HG02938 (cell line): ENCODE results near the gene LCN6.

Source experiments
- ATAC-seq: cut with Tn5 transposase; IDR thresholded peaks from one replicate; pipeline ENCODE4 v1.9.1; 2021; ENCODE audit warnings: mild to moderate bottlenecking, moderate library complexity; ENCODE audit not compliant: unreplicated experiment

Gene LCN6

DNA sequence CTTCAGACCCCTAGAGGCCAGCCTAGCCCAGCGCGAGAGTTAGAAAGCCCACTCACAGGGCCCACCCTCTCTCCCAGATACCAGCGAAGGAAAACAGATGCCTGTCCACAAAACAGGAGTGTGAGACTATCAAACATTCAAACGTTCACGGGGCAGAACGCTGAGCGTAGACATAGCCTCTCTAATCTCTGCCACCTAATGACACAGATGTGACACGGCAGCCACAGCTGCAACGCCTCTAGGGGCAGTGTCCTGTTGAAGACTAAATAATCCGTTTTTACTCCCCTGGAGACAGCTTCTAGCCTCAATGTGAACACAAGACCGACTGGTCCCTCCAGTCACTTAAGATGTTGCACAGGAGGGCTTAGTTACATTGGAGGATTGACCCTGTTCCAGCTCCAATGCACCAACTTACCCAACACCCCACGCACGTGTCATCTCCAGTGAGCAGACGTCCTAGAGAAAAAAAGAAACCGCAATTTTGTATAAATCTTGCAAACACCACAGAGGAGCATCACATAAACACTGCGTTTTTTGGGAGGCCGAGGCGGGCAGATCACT lies 21.6 kb downstream of the LCN6 start:
- no peak for ATAC-seq

DNA sequence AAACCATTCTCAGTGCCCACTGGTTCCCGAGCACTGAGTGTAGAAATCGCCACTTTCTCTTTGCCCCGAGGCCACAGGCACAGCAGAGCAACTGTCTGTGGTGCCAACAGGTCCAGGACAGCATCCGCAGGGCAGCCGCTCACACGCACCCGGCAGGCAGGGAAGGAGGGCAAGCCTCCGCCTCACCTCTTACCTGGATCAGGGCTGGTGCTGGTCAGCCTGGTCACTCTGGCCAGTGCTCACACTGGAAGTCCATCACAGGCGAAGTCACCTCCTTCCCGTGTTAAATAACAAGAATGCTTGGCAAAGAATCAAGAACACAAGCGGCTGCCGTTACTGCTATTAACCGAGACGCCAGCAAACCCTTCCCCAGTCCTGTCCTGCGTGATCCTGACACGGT lies 22.2 kb downstream of the LCN6 start:
- ATAC-seq = no peak

DNA sequence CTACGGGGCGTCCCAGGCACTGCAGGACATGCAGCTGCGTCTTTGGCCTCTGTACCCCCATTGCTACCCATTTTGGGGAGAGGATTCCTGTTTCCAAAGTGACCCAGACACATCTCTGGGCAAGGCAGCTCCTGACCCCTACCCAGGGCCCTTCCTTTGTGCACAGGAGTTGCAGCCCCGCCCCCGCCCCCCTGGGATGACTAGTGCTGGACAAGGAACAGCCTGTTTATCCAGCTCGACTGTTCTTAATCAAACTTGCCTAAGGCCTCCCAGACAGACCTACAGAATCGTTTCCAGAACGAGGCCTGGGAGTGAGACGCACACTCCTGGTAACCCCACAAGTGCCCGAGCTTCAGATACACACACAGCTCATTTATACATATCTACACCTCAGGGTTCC lies 22.7 kb downstream of the LCN6 start:
- no peak for ATAC-seq

DNA sequence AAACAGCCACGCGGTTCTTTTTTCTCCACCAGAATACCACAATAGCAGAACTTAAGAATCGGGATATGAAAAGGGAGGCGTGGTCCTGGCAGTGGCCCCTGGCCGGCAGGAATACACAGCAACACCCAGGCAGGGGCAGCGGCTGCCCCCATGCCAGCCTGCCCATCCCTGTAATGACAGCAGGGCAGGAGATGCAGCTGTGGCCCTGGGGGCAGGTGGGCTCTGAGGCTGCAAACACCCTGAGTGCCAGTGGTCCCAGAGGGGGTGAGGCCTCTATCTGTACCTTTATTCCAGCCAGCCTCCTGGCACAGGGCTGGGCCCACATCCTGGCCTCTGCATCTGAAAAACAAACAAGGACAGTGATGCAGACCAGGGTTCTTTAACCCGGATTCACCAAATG lies 23.6 kb downstream of the LCN6 start:
- ATAC-seq = no peak

DNA sequence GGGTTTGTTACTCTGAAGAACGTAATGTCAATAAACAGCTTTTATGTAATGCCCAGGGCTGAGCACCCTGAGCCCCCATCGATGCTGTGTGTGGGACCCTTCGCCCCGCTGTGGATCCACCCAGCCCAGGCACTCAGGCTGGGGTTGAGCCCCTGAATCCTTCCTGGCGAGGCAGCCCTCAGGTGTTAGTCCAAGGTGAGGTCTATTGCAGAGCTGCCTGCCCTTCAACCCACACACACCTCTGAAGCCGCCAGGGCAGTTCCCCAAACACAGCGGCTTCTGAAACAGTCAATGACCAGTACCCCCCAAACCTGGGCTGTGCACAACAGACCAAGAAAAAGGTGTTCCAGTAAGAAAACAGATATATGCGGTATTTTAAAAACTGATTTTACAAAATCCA lies 24.3 kb downstream of the LCN6 start:
- no peak for ATAC-seq

DNA sequence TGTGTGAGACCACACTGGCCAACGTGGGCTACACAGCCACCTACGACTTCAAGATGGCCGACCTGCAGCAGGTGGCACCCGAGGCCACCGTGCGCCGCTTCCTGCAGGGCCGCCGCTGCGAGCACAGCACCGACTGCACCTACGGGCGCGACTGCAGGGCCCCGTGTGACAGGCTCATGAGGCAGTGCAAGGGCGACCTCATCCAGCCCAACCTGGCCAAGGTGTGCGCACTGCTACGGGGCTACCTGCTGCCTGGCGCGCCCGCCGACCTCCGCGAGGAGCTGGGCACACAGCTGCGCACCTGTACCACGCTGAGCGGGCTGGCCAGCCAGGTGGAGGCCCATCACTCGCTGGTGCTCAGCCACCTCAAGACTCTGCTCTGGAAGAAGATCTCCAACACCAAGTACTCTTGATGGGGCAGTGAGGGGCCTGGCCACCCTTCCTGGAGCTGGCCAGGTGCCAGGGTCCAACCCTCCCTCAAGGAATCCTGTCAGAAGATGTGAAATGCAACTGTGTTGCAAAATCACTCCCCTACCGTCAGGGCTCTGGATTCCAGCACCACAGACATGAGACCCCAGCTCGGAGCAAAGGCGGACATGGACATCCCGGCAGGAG lies 24.9 kb downstream of the LCN6 start:
- no peak for ATAC-seq

DNA sequence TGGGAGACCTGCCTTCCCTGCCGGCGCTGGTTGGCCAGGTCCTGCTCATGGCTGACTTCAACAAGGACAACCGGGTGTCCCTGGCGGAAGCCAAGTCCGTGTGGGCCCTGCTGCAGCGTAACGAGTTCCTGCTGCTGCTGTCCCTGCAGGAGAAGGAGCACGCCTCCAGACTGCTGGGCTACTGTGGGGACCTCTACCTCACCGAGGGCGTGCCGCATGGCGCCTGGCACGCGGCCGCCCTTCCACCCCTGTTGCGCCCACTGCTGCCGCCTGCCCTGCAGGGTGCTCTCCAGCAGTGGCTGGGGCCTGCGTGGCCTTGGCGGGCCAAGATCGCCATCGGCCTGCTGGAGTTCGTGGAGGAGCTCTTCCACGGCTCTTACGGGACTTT lies 25.4 kb downstream of the LCN6 start:
- ATAC-seq = no peak

DNA sequence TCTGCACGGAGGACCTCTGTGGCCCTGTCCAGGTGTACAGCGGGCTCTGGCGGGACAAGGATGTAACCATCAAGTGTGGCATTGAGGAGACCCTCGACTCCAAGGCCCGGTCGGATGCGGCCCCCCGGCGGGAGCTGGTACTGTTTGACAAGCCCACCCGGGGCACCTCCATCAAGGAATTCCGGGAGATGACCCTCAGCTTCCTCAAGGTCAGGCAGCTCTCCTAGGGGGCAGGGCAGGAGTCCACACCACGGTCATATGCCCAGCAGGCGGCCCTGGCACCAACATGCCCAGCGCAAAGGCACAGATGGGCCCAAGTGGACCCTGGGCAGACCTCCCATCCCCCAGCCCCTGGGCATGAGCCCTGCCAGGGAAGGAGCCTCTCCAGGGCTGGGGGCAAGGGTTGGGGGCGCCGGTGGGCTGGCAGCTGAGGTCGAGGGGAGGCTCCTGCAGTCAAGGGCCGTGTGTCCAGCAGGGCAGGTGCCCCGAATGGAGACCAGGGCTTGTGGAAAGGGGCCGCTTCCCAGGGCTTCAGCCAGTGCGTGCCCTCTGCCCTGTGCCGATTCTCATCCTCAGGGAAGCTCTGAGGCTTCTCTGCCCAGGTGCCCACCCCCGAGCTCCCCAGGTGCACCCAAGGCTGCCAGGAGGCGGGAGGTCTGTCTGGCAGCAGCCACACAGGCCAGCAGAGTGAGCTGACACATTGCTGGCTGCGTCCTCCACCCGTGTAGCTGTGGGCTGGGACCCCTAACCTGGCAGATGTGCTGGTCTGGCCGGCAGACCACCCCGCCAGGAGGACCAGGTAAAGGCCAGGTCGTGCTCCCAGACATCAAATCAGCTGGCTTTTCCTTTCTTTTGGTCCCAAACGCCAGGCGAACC lies 26.0 kb downstream of the LCN6 start:
- ATAC-seq = no peak

DNA sequence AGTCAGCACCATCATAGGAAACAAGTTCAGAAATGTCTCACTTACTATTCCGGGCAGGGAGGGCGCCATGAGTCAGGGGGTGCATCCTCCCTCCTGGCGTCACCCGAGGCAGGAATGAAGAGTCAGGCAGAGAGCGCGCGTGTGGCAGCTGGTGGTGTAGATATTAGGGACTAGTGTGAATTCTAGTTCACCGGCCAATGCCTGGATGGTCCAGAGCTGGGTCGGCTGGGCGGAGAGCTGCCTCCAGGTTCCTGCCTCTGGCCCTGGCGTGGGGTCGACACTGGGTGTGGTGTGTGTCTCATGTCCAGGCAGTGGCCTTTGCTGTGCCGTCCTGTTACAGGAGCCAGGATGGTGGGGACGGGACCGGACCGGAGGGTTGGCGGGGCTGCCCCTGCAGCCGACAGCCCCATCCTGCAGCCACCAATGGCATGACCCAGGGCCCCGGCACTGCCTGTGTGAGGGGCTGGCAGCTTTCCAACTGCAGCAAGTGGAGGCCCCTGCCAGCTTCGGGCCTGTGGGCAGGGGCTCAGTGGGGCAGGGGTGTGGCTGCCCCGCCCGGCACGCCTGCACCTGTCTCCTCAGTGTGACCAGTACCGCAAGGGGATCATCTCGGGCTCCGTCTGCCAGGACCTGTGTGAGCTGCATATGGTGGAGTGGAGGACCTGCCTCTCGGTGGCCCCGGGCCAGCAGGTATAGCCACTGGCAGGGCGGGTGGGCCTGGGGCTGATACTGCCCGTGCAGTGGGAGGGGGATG lies 26.8 kb downstream of the LCN6 start:
- no peak for ATAC-seq

DNA sequence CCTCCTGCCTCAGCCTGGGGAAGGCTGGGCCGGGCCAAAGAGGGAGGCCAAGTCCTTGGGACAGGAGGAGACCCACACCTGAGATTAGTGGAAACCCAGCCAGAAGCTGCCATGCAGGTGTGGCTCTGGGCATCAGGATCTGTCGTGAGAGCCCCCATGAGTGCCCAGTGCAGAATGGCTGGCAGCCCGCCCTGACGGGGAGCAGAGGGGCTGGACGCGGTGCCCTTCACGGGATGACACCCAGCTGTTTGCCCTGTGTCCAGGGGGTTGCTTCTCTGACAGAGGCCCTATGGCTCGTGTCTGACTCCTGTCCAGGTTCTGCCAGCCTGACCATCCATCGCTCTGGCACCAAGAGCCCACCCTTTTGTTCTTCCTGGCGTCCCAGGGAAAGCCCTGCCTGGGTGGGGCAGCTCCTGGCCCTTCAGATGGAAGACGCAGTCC lies 27.4 kb downstream of the LCN6 start:
- ATAC-seq = no peak

DNA sequence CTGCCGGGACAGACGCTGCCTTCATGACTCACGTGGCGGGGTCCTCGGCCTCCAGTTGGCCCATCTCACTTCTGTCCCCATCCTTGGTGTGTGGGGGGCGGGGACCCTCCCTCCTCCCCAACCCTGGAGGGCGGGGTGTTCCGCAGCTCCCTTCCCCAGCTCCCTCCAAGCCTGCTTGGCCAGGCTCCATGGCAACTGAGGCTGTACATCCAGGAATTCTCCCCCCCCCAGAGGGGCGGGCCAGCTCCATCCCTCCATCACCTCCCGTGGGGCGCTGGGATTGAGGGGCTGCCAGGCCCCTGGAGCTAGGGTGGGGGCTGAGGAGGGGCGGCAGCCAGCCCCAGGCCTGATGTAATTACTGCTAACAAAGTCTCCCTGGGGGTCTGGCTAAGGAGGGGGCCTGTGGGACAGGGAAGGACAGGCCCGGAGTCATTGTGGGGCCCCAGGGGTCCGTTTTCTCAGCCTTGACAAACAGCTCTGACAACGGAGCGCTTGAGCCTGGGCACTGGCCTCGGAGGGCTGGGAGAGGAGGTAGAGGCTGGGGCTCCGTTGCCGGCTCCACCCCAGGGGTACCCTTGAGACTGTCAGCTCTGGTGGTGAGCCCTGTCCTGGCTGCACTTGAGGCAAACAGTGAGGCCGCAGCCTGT lies 28.0 kb downstream of the LCN6 start:
- no peak for ATAC-seq

DNA sequence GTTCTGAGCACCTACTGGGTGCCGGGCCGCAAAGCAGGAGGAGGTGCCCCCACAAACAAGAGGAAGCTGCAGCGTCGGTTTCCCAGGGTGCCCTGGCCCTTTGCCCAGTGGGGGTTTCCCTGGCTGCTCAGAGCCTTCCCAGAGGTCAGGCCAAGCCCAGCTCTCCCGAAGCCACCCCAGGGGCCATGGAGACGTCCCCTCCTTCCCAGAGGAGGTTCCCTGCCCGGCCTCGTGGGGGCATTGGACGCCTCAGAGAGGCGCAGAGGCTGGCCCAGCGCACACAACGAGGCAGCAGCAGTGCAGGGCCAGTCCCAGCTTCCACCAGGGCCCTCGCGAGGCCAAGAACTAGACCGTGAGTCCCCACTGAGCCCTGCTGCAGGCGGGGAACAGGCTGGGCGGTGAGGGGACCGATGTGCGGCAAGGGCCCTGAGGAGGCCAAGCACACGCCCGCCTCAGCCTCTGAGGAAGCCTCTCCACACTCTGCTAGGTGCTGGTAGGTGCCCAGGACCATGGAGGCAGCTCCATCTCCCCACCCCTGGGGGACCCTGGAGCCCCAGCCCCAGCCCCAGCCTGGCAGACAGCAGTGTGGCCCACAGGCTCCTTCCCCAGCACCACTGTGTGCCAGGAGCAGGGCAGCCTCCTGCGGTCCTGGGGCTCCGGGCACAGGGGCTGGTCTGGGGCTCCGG lies 29.0 kb downstream of the LCN6 start:
- no peak for ATAC-seq

DNA sequence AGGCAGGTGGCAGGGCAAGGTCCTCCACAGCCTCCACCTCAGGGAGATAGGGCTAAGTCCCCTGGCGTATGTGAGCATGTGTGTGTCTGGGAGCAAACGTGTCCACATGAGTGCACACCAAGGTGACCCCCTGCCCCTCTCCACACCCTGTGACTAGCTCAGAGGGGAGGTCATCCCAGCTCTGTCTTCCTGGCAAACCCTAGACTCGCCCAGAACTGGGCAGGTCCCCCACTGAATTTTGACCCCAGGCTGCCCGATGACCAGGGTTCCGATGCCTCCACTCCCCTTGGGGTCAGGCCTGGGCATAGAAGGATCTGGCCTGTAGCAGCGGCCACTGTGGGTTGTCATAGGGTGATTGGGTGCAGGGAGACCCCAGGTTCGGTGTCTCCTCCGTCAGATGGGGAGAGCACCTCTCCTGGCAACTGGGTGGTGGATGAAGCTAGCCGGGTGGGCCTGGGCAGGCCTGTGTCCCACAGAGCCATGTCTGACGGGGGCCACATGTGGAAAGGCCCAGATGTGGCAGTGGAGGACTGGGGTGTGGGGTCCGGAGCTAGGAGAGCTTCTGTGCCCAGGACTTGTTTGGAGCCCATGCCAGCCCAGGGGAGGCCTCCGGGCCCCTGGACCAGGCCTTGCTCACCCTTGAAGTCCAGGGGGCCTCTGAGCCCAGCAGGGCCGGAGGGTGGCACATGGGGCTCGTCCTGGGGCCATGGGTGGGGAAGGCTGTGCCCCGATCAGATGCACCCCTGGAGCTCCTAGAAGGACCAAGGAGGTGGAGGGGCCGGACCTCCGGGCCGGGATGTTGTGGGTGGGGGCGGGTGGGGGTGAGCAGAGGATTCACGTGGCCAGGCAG lies 29.8 kb downstream of the LCN6 start:
- no peak for ATAC-seq

DNA sequence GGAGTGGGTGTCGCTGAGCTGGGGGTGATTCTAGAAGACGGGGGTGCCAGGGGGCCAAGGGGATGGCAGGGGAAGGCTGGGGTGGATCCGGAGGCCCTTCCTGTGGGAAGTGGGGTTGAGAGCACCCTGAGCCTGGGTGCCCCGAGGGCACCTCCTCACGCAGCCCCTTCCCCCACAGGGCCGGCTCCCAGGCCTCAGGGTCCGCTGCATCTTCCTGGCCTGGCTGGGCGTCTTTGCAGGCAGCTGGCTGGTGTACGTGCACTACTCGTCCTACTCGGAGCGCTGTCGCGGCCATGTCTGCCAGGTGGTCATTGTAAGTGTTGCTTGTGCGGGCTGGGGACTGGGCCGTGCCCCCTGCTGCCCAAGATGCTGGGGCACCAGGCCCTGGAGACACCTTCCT lies 30.9 kb downstream of the LCN6 start:
- no peak for ATAC-seq

DNA sequence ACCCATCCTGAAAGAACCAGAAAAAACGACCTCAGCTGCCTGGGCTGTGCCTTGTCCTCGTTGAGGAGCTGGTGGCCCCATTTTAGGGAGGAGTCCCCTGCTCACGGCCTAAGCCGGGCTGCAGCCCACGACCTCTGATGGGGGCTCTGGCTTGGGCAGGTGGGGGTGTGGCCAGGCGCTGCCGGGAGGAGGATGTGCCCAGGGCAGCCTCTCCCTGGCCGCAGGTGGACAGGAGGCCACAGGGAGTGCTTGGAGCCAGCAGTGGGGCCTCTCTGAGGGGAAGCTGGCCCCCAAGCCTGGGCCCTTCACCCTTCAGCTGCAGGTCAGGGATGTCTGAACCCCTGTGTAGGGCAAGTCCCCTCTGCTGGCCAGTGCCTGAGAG lies 33.4 kb downstream of the LCN6 start:
- no peak for ATAC-seq

DNA sequence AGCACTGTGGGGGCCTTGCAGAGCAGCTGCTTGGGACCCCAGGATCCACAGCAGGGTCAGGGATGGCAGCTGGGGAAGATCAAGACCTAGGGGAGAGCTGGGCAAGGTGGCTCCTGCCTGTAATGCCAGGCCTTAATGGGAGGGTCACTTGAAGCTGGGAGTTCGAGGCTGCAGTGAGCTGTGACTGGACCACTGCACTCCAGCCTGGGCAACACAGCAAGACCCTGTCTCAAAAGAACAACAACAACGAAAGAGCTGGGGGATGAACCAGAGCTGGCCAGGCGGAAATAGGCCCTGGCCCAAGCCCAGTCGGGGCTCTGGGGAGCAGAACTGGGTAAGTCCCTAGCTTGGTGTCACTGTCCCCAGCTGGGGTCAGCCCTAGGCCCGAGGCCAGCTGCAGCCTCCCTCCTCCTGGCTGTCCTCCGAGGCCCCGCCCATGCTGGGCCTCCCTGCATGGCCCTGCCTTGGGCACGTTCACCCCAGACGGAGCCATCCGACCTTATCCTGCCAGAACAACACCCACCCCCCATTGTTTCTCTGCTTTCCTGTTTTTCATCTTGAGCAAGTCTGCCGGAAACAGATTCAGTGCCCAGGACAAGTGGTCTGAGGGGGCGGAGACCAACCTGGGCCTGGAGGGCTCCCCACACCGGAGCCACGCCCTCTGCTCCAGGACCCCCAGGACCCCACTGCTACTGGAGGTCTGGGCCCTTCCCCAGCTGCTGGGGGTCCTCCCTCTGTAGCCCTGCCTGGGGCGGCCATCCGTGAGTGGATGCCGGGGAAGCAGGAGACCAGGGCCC lies 34.0 kb downstream of the LCN6 start:
- ATAC-seq = no peak

DNA sequence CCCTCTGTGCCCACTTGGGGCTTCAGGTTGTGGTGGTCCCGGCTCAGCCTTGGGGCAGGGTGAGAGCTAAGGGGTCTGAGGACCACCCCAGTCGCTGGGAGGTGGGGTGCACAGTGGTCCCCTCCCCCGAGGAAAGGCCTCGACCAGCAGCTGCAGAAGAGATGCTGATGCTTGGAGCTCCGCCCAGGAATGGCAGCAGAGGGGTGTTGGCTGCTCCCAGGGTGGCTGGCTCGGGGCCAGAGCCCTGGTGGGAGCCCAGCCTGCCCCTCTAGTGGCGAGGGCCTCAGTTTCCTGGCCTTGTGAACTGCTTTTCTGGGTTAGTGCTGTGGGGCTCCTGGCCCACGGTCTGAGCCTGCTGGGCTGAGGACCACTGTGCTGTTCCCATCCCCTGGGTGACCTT lies 34.8 kb downstream of the LCN6 start:
- ATAC-seq = no peak

DNA sequence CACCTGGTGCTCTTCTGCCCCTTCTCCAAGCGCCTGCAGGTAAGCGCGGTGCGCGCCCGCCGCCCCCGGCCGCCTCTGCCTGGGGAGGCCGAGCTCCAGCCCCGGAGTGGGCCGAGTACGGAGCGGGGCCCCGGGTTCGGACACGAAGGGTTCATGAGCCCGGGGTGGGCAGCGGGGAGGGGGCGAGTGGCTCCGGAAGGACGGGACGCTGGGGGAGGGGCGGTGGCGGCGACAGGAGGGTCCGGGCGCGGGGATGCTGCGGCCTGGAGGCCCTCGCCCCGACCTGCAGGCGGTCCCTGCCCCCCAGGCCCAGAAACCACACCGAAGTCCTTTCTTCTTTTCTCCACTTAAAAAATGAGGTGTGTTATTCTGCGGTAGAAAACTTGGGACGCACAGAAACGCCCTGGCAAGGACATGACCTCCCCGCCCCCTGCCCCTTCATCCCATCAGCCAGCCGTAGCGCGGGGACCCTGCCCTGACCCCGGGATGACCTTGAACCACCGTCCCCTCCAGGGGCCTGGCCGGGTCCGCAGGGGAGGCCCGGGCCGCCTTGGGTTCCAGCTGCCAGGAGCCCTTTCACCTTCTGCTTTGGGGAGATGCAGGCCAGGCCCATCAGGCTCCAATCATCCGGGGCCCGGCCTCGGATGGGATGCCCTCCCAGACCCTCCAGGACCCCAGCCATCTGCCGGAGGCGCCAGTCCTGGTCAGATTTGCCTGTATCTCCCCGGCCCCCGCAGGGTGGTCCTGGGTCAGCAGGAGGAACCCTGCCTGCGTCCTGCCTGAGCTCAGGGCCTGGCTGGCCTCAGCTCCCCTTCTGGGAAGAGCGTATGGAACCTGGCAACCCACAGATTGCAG lies 35.4 kb downstream of the LCN6 start:
- no peak for ATAC-seq
